ENCODE data around the gene SRBD1.

DNA sequence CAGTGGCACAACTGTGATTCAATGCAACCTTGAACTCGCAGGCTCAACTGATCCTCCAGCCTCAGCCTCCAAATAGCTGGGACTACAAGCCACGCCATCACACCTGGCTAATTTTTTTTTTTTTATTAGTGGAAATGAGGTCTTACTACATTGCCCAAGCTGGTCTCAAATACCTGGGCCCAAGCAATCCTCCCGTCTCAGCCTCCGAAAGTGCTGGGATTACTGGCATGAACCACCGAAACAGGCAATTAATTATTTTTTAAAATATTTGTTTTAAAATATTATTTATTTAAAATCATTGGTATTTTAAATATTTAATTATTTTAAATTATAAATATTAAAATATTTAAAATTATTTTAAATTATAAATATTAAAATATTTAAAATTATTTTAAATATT, 24.5 kb downstream of the SRBD1 start:
- TF ChIP-seq, protein P1, sequence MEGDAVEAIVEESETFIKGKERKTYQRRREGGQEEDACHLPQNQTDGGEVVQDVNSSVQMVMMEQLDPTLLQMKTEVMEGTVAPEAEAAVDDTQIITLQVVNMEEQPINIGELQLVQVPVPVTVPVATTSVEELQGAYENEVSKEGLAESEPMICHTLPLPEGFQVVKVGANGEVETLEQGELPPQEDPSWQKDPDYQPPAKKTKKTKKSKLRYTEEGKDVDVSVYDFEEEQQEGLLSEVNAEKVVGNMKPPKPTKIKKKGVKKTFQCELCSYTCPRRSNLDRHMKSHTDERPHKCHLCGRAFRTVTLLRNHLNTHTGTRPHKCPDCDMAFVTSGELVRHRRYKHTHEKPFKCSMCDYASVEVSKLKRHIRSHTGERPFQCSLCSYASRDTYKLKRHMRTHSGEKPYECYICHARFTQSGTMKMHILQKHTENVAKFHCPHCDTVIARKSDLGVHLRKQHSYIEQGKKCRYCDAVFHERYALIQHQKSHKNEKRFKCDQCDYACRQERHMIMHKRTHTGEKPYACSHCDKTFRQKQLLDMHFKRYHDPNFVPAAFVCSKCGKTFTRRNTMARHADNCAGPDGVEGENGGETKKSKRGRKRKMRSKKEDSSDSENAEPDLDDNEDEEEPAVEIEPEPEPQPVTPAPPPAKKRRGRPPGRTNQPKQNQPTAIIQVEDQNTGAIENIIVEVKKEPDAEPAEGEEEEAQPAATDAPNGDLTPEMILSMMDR (IDR thresholded peaks at IDR 0.05; ENCODE audit: low read depth, low read length, missing input control): no peak
- no peak for TF ChIP-seq RAD21 (IDR thresholded peaks at IDR 0.05)
